ENCODE results near the gene CCNB1IP1.

GRCh38 chr14:20346713-20347112 lies 13.6 kb upstream of the CCNB1IP1 start:
- no peak for TF ChIP-seq REST (IDR thresholded peaks at IDR 0.05; ENCODE audit: low read depth)
- no peak for TF ChIP-seq CTCF (IDR thresholded peaks at IDR 0.05 in 2 of 3, conservative IDR thresholded peaks at IDR 0.05 in 1 of 3; ENCODE audit: borderline replicate concordance in 1 of 3, insufficient read depth in 1 of 3, low read depth in 2 of 3, low read length in 2 of 3)
- TF ChIP-seq MAX (IDR thresholded peaks at IDR 0.05), result no peak
- no peak for TF ChIP-seq EZH2 (IDR thresholded peaks at IDR 0.05)
- TF ChIP-seq POLR2A (IDR thresholded peaks at IDR 0.05; ENCODE audit: borderline replicate concordance, extremely low read depth, insufficient read depth, insufficient read length), result no peak
- no peak for TF ChIP-seq POLR2AphosphoS5 (IDR thresholded peaks at IDR 0.05; ENCODE audit: low read depth, low read length)
